Mesenchymal stem cell (in vitro differentiated cells and primary cell): ENCODE results near the gene HOXC11.

Experiments used
- DNase-seq: peaks from one replicate; pipeline ENCODE4 v3.0.0-alpha.2; 2013
- H2AFZ ChIP-seq: one replicate; pipeline ENCODE4 v1.6.1; 2013; ENCODE audit warnings: low read depth, mild to moderate bottlenecking, control low read depth, inconsistent platforms, low read length, moderate library complexity
- H2AK5ac ChIP-seq: 2 replicates; pipeline ENCODE4 v1.6.1; 2013; ENCODE audit warnings: low read length, moderate library complexity, mild to moderate bottlenecking, inconsistent platforms; ENCODE audit not compliant: severe bottlenecking
- H2BK120ac ChIP-seq: one replicate; pipeline ENCODE4 v1.6.1; 2013; ENCODE audit warnings: low read depth, mild to moderate bottlenecking, inconsistent platforms, low read length, moderate library complexity
- H2BK12ac ChIP-seq, 2 experiments: one replicate each; pipeline ENCODE4 v1.6.1; 2013; ENCODE audit warnings: inconsistent platforms in 2 of 2, low read length in 2 of 2, mild to moderate bottlenecking in 2 of 2, moderate library complexity in 2 of 2, control low read depth in 1 of 2
- H2BK15ac ChIP-seq: one replicate; pipeline ENCODE4 v1.6.1; 2013; ENCODE audit warnings: mild to moderate bottlenecking, low read depth, inconsistent platforms; ENCODE audit not compliant: poor library complexity, severe bottlenecking
- H2BK5ac ChIP-seq: 2 replicates; pipeline ENCODE4 v1.6.1; 2013; ENCODE audit warnings: low read depth, mild to moderate bottlenecking, low read length, control low read depth, inconsistent platforms; ENCODE audit not compliant: poor library complexity, severe bottlenecking
- H3K14ac ChIP-seq, 2 experiments: one replicate each; pipeline ENCODE4 v1.6.1; 2013; ENCODE audit warnings: inconsistent platforms in 2 of 2, low read length in 2 of 2, control low read depth in 1 of 2, mild to moderate bottlenecking in 1 of 2, moderate library complexity in 1 of 2
- H3K18ac ChIP-seq, 2 experiments: one replicate each; pipeline ENCODE4 v1.6.1; 2013; ENCODE audit warnings: inconsistent platforms in 2 of 2, low read length in 2 of 2, control low read depth in 1 of 2, low read depth in 1 of 2, mild to moderate bottlenecking in 1 of 2
- H3K23ac ChIP-seq, 2 experiments: one replicate each; pipeline ENCODE4 v1.6.1; 2013; ENCODE audit warnings: inconsistent platforms in 2 of 2, low read length in 2 of 2, mild to moderate bottlenecking in 2 of 2, moderate library complexity in 2 of 2, control low read depth in 1 of 2
- H3K27ac ChIP-seq: 2 replicates; pipeline ENCODE4 v1.5.1; 2013; ENCODE audit warnings: mild to moderate bottlenecking, moderate library complexity, low read length, control low read depth, inconsistent platforms; ENCODE audit not compliant: poor library complexity, severe bottlenecking
- H3K27me3 ChIP-seq, 2 experiments: 2 replicates each; pipeline versions ENCODE4 v1.6.1 to v1.7.0; 2013; ENCODE audit warnings: low read length in 2 of 2, mild to moderate bottlenecking in 2 of 2, moderate library complexity in 2 of 2, control low read depth in 1 of 2, inconsistent platforms in 1 of 2; ENCODE audit not compliant: control insufficient read depth in 1 of 2, insufficient read depth in 1 of 2
- H3K36me3 ChIP-seq, 2 experiments: 2 replicates each; pipeline versions ENCODE4 v1.6.1 to v1.7.0; 2013; ENCODE audit warnings: low read length in 2 of 2, control low read depth in 1 of 2, inconsistent platforms in 1 of 2, low read depth in 1 of 2, mild to moderate bottlenecking in 1 of 2; ENCODE audit not compliant: insufficient read depth in 2 of 2, control insufficient read depth in 1 of 2
- H3K4ac ChIP-seq, 2 experiments: one replicate each; pipeline ENCODE4 v1.6.1; 2013; ENCODE audit warnings: inconsistent platforms in 2 of 2, low read length in 2 of 2, mild to moderate bottlenecking in 2 of 2, moderate library complexity in 2 of 2, control low read depth in 1 of 2, low read depth in 1 of 2
- H3K4me1 ChIP-seq: 2 replicates; pipeline ENCODE4 v1.6.1; 2013; ENCODE audit warnings: low read depth, low read length, control low read depth; ENCODE audit not compliant: control insufficient read depth, insufficient read depth
- H3K4me2 ChIP-seq: 2 replicates; pipeline ENCODE4 v1.6.1; 2013; ENCODE audit warnings: low read length, mild to moderate bottlenecking, inconsistent platforms; ENCODE audit not compliant: poor library complexity, severe bottlenecking
- H3K4me3 ChIP-seq, 2 experiments: 2 replicates each; pipeline versions ENCODE4 v1.5.1 to v1.7.0; 2013; ENCODE audit warnings: low read length in 2 of 2, mild to moderate bottlenecking in 2 of 2, control low read depth in 1 of 2, low read depth in 1 of 2; ENCODE audit not compliant: insufficient read depth in 1 of 2
- H3K79me1 ChIP-seq: replicated peaks from 2 replicates; pipeline ENCODE4 v1.6.1; 2013; ENCODE audit warnings: mild to moderate bottlenecking, control low read depth, low read length, inconsistent platforms; ENCODE audit not compliant: poor library complexity, severe bottlenecking
- H3K9ac ChIP-seq: 2 replicates; pipeline ENCODE4 v1.7.0; 2013; ENCODE audit warnings: mild to moderate bottlenecking, low read length, moderate library complexity
- H3K9me3 ChIP-seq: 2 replicates; pipeline ENCODE4 v1.7.0; 2013; ENCODE audit warnings: mild to moderate bottlenecking, low read length; ENCODE audit not compliant: control insufficient read depth
- H4K8ac ChIP-seq: one replicate; pipeline ENCODE4 v1.6.1; 2013; ENCODE audit warnings: inconsistent platforms, mild to moderate bottlenecking, low read length, moderate library complexity
- H4K91ac ChIP-seq: one replicate; pipeline ENCODE4 v1.6.1; 2013; ENCODE audit warnings: mild to moderate bottlenecking, low read length, inconsistent platforms
- WGBS: methylation state at CpG from one replicate; pipeline ENCODE4 v1.1.7; 2013; ENCODE audit warnings: mixed read lengths; 5-methylcytosine and 5-hydroxymethylcytosine counted together

The HOXC11 gene

DNA sequence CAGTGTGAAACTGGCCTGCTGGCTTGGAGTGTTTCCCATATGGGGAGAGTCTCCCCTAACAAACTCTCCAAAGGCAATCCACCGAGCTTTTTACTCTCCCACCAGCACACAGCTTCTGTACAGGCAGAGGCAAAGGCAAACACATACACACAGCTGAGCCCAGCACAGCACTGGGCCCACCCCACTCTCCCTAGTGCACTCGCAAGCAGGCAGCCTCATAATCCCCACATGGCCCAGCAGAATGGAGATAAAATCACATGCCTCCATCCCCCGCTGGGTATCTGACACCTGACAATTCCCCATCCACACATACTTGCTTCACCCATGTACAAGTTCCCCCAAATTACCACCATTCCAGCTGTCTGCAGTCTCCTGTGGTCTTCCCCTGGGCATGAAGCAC, 14.8 kb upstream of the HOXC11 start:
- H3K27me3 ChIP-seq: peaks cover 99 to 100% of the 10 kb centered on the region in 2 experiments
- no peak overlapping the region for H2AFZ ChIP-seq
- DNase-seq: no peak
- peaks cover 0 to 4% of the 10 kb centered on the region in 2 experiments for H3K36me3 ChIP-seq
- H2BK120ac ChIP-seq: no peak overlapping the region
- H3K14ac ChIP-seq: no peak overlapping the region
- H4K8ac ChIP-seq: no peak overlapping the region
- no peak overlapping the region for H2BK15ac ChIP-seq
- H3K4me2 ChIP-seq: no peak overlapping the region
- no peak overlapping the region for H2BK12ac ChIP-seq
- H4K91ac ChIP-seq: no peak overlapping the region
- H3K4me1 ChIP-seq: peaks cover 10% of the 10 kb centered on the region
- no peak overlapping the region for H3K23ac ChIP-seq
- H3K79me1 ChIP-seq: no peaks in the 10 kb centered on the region
- no peak overlapping the region for H3K27ac ChIP-seq
- H3K4ac ChIP-seq: no peak overlapping the region
- H3K18ac ChIP-seq: no peak overlapping the region
- no peak overlapping the region for H3K9ac ChIP-seq
- H2BK5ac ChIP-seq: no peak overlapping the region
- H3K9me3 ChIP-seq: peaks cover 18% of the 10 kb centered on the region
- H3K4me3 ChIP-seq: no peak overlapping the region
- H2AK5ac ChIP-seq: no peak overlapping the region
- WGBS: 28% methylated on average over 3 of the region's 3 CpGs

DNA sequence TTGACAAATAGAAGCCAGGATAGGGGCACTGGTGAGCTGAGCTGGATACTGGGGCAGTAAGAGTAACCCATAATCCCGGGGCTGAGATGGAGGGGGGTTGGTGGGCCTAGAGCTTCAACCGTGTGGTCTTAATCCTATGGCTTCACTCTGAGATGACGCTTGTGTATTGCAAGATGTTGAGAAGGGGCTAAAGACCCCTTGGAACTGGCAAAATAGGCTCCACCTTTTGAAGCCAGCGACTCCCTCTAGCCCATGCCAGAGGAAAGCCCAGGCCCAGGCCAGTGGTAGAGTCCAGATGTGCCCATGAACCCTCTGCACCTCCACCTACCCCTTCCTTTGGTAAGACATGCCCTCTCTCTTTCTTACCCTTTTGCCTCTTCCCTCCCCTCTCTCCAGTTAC, 13.6 kb upstream of the HOXC11 start:
- Histone ChIP-seq H3K4me2 (no peak overlapping the region), H3K27ac (no peak overlapping the region), H3K27me3 (peaks cover 99 to 100% of the 10 kb centered on the region in 2 experiments), H3K23ac (no peak overlapping the region), H2BK120ac (no peak overlapping the region), H2BK5ac (no peak overlapping the region), H2BK15ac (no peak overlapping the region), H3K4ac (no peak overlapping the region), H2AK5ac (no peak overlapping the region), H3K9me3 (peaks cover 18% of the 10 kb centered on the region), H3K79me1 (no peaks in the 10 kb centered on the region), H3K36me3 (peaks cover 0 to 4% of the 10 kb centered on the region in 2 experiments), H3K4me3 (no peak overlapping the region), H3K4me1 (peaks cover 13% of the 10 kb centered on the region), H3K14ac (no peak overlapping the region), H2AFZ (no peak overlapping the region), H4K8ac (no peak overlapping the region), H2BK12ac (no peak overlapping the region), H3K9ac (no peak overlapping the region), H4K91ac (no peak overlapping the region), H3K18ac (no peak overlapping the region)
- no peak for DNase-seq
- 34% methylated on average over 4 of the region's 4 CpGs for WGBS

DNA sequence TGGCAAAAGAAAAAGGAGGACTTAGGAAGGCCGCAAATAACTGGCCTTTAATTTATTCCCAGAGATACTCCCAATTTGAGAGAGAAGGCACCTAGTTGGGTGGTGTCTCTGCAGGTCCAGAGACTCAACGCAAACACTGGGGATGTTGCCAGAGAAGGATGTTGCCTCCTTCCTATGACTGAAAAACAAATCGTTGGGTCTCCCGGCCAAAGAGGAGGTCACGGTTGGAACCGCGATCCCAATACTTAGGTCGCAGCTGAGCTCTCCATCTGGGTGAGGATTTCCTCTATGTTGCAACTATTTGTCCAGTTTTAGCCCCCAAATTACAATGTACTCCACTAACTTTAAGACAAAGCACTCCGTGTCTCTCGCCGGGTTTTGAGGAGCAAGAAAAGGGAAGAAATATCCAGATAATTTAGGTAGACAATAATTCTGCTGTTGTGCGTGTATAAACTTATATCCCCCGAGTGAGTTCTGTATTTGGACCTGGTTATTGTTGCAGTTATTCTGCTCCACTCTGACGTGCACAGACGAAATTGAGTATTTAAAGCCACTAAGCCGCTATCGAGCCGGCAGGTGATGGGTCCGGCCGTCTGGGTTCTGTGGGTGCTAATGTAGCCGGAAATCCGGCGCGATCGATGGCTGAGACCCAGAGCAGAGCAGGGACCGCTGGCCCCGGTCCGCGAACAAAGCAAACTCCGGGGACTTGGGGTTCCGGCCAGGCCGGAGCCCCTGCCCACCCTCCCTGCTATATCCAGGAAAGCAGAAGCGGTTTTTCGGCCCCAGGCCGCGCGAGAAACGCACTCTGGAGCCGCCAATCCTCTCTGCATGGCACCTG, 12.5 kb upstream of the HOXC11 start:
- H4K91ac ChIP-seq: no peak overlapping the region
- H2BK15ac ChIP-seq: no peak overlapping the region
- no peak overlapping the region for H2BK5ac ChIP-seq
- peaks cover 9% of the 10 kb centered on the region for H3K4me1 ChIP-seq
- no peak overlapping the region for H2BK120ac ChIP-seq
- H3K4me3 ChIP-seq: no peak overlapping the region
- no peak overlapping the region for H3K4ac ChIP-seq
- 30% methylated on average over 38 of the region's 39 CpGs for WGBS
- peak overlapping the region; percentile 32 for H3K4me2 ChIP-seq
- H2AK5ac ChIP-seq: no peak overlapping the region
- H2AFZ ChIP-seq: no peak overlapping the region
- H2BK12ac ChIP-seq: no peak overlapping the region
- H3K9ac ChIP-seq: no peak overlapping the region
- peaks cover 100% of the 10 kb centered on the region in 2 experiments for H3K27me3 ChIP-seq
- no peak overlapping the region for H4K8ac ChIP-seq
- peaks cover 18% of the 10 kb centered on the region for H3K9me3 ChIP-seq
- no peak overlapping the region for H3K27ac ChIP-seq
- no peak overlapping the region for H3K18ac ChIP-seq
- H3K14ac ChIP-seq: no peak overlapping the region
- no peak overlapping the region for H3K23ac ChIP-seq
- no peaks in the 10 kb centered on the region for H3K79me1 ChIP-seq
- H3K36me3 ChIP-seq: no peaks in the 10 kb centered on the region
- DNase-seq: no peak

DNA sequence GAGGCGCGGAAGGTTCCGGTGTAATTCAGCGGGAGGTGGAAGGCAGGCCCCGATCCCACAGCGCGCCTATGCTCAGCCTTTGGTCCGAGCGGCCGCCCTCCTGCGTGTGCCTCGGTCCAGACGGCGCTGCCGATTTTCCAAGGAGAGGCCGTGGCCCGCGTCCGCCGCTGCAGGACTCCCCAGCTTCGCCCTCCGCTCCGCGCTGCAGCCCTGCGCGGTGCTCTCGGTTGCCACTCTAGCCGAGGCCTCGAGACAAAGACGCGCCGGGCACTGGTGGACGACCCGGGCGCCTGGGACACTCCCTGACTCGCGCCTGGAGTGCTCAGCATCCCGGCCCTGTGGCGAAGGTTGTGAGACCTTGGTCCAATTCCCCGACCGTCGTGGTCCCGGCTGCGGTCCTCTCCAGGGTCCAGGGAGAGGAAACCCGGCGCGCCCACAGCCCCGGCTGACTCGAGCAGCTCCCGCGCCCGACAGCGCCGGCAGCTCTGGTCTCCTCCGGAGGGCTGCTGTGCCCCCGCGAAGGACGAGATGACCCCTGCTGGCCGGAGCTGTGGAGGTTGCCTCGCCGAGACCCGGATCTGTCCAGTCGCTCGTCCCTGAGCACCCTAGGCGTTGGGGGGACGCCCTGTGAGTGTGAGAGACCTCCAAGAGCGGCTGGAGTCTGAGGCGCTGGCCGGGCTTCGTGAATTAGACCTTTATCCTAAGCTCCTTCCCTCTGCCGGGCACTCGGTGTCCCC, 11.7 kb upstream of the HOXC11 start:
- peaks cover 14% of the 10 kb centered on the region for H3K4me1 ChIP-seq
- peak overlapping the region; percentile 32 for H3K4me2 ChIP-seq
- no peak overlapping the region for H2AK5ac ChIP-seq

More for the DNA sequence above, 11.7 kb upstream of the HOXC11 start:
- no peak overlapping the region for H3K9ac ChIP-seq
- H2BK15ac ChIP-seq: no peak overlapping the region
- H4K91ac ChIP-seq: no peak overlapping the region
- H3K23ac ChIP-seq: no peak overlapping the region
- peaks cover 100% of the 10 kb centered on the region in 2 experiments for H3K27me3 ChIP-seq
- H2AFZ ChIP-seq: no peak overlapping the region
- WGBS: 3% methylated on average over 71 of the region's 72 CpGs
- peak overlapping the region in 1 of 2 experiments; percentile 34 for H3K4me3 ChIP-seq
- H3K79me1 ChIP-seq: no peaks in the 10 kb centered on the region
- H3K18ac ChIP-seq: no peak overlapping the region
- H2BK120ac ChIP-seq: no peak overlapping the region
- peaks cover 18% of the 10 kb centered on the region for H3K9me3 ChIP-seq
- no peaks in the 10 kb centered on the region for H3K36me3 ChIP-seq
- H4K8ac ChIP-seq: peak overlapping the region; percentile 14
- no peak overlapping the region for H2BK12ac ChIP-seq
- H3K27ac ChIP-seq: no peak overlapping the region
- no peak overlapping the region for H3K14ac ChIP-seq
- no peak overlapping the region for H2BK5ac ChIP-seq
- no peak overlapping the region for H3K4ac ChIP-seq
- DNase-seq: no peak
